Gastroesophageal sphincter (tissue), 3 donors: ENCODE data around the gene CDH22.

Source experiments
- CTCF ChIP-seq, 4 experiments: fragments of 200-600 bp in 2 of 4; fragments of 450-650 bp in 2 of 4; sonication (generic) in 1 of 4; IDR thresholded peaks; one replicate each; pipeline ENCODE4 v1.5.1; 2017 to 2019; ENCODE audit warnings: antibody characterized with exemption in 4 of 4, mild to moderate bottlenecking in 2 of 4, moderate library complexity in 2 of 4
- POLR2A ChIP-seq, 2 donors: fragments of 450-650 bp; IDR thresholded peaks; one replicate each; pipeline ENCODE4 v1.6.1; 2017; ENCODE audit warnings: antibody characterized with exemption in 2 of 2, mild to moderate bottlenecking in 2 of 2, moderate library complexity in 1 of 2
- POLR2AphosphoS5 ChIP-seq: sonication (generic); formaldehyde crosslinking; IDR thresholded peaks from one replicate; pipeline ENCODE4 v1.6.1; 2017; ENCODE audit warnings: antibody characterized with exemption

GRCh38 chr20:46312075-46312944, 4.0 kb upstream of the CDH22 start:
- no peak for TF ChIP-seq POLR2A (IDR thresholded peaks at IDR 0.05)
- TF ChIP-seq CTCF (IDR thresholded peaks at IDR 0.05): no peak
- TF ChIP-seq POLR2AphosphoS5: no peak
